Measurements from ENCODE around the gene P2RX7. TPM values are rescaled to one million over a fixed set of nuclear protein-coding genes. Genes with fewer than 3 reads are reported as not detected.

Gene P2RX7
- 0.23 TPM for total RNA-seq (2021; ENCODE audit: unreplicated experiment)
- polyA plus RNA-seq (2012; ENCODE audit: insufficient read length) = 0.25 TPM
- Bru-seq, nascent RNA = percentile 14 among the genes with signal in this experiment
- percentile 15 among the genes with signal in this experiment for BruChase-seq, experiment 1, labeled RNA remaining after a 2-hour chase
- percentile 19 among the genes with signal in this experiment for BruChase-seq, experiment 2, labeled RNA remaining after a 6-hour chase
- long read RNA-seq = 0 reads

DNA sequence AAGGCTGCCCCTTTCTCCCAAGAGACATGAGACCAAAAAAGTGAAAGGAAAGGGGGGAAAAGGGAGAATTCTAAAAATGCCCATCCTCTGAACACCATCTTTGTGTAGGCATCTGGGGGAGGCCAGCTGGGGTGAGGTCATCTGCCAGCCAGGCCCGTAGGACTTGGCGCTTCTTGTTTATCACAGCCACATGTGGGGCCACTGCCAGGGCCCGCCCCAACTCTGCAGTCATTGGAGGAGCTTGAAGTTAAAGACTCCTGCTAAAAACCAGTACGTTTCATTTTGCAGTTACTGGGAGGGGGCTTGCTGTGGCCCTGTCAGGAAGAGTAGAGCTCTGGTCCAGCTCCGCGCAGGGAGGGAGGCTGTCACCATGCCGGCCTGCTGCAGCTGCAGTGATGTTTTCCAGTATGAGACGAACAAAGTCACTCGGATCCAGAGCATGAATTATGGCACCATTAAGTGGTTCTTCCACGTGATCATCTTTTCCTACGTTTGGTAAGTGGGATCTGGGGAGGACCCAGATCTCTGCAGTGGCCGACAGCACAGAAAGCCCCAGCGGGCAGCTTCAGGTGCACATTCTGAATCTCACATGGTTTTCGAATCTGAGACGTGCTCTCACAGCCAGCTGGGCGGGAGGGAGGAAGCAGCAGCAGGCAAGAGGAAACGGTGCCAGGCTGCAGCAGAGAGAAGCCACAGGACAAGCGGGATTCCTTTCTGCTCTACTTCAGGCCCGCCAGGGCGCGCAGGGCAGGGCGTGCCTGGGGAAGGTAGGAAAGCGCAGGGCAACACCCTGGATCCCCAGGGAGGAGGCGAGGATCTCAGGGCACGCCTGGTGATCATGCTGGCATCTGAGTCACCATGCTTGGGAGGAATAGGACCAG is at the start of gene P2RX7:
Gene P2RX7 (plus strand): TSS at position 276 of the 881 bp plus-strand sequence. CDS start 95 bp downstream, at position 371.
- H3K9me3 ChIP-seq (ENCODE audit: control insufficient read depth, insufficient read depth, low read depth, low read length) = no peaks in the 10 kb centered on the region
- ChIA-PET CTCF (interaction anchor here (0.6 kb wide), 1 partner anchor 103 kb away, joined by 3 read pairs; no protein-coding TSS in a partner anchor), POLR2A (no interaction called here)
- peak within 1 kb of the TSS; percentile 34 to 55 for H3K4me3 ChIP-seq (ENCODE audit: low read depth in 2 of 2, low read length in 2 of 2)
- ATAC-seq (peak; percentile 91), DNase-seq (ENCODE audit: low read depth, low spot score) (no peak)
- no peaks in the 10 kb centered on the region for H3K27me3 ChIP-seq (ENCODE audit: control insufficient read depth, insufficient read depth, low read length)
- intact Hi-C loops (cut with micrococcal nuclease; ENCODE audit: unreplicated experiment) (no loop called here), in situ Hi-C loops (cut with HindIII; ENCODE audit: low pct_unique_long_range_greater_than_20kb, low sequenced_read_pairs) (no loop called here)
- BruUV-seq (replicated peaks) = no TSS peak
- no peak for TF ChIP-seq POLR2AphosphoS5 (IDR thresholded peaks at IDR 0.05; ENCODE audit: low read depth, low read length)
- TF ChIP-seq, protein P1, sequence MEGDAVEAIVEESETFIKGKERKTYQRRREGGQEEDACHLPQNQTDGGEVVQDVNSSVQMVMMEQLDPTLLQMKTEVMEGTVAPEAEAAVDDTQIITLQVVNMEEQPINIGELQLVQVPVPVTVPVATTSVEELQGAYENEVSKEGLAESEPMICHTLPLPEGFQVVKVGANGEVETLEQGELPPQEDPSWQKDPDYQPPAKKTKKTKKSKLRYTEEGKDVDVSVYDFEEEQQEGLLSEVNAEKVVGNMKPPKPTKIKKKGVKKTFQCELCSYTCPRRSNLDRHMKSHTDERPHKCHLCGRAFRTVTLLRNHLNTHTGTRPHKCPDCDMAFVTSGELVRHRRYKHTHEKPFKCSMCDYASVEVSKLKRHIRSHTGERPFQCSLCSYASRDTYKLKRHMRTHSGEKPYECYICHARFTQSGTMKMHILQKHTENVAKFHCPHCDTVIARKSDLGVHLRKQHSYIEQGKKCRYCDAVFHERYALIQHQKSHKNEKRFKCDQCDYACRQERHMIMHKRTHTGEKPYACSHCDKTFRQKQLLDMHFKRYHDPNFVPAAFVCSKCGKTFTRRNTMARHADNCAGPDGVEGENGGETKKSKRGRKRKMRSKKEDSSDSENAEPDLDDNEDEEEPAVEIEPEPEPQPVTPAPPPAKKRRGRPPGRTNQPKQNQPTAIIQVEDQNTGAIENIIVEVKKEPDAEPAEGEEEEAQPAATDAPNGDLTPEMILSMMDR (IDR thresholded peaks at IDR 0.05) = no peak
- TF ChIP-seq, protein P2, sequence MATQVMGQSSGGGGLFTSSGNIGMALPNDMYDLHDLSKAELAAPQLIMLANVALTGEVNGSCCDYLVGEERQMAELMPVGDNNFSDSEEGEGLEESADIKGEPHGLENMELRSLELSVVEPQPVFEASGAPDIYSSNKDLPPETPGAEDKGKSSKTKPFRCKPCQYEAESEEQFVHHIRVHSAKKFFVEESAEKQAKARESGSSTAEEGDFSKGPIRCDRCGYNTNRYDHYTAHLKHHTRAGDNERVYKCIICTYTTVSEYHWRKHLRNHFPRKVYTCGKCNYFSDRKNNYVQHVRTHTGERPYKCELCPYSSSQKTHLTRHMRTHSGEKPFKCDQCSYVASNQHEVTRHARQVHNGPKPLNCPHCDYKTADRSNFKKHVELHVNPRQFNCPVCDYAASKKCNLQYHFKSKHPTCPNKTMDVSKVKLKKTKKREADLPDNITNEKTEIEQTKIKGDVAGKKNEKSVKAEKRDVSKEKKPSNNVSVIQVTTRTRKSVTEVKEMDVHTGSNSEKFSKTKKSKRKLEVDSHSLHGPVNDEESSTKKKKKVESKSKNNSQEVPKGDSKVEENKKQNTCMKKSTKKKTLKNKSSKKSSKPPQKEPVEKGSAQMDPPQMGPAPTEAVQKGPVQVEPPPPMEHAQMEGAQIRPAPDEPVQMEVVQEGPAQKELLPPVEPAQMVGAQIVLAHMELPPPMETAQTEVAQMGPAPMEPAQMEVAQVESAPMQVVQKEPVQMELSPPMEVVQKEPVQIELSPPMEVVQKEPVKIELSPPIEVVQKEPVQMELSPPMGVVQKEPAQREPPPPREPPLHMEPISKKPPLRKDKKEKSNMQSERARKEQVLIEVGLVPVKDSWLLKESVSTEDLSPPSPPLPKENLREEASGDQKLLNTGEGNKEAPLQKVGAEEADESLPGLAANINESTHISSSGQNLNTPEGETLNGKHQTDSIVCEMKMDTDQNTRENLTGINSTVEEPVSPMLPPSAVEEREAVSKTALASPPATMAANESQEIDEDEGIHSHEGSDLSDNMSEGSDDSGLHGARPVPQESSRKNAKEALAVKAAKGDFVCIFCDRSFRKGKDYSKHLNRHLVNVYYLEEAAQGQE (IDR thresholded peaks at IDR 0.05; ENCODE audit: insufficient read depth in 1 of 2, low read depth in 2 of 2, low read length in 1 of 2) = no peak
- H3K36me3 ChIP-seq (ENCODE audit: control insufficient read depth, insufficient read depth, low read length) = no peaks in the 10 kb centered on the region
- no peak within 1 kb of the TSS for H3K27ac ChIP-seq (ENCODE audit: low read length)
- no peaks in the 10 kb centered on the region for H3K4me1 ChIP-seq (ENCODE audit: control insufficient read depth, insufficient read depth, low read length)

DNA sequence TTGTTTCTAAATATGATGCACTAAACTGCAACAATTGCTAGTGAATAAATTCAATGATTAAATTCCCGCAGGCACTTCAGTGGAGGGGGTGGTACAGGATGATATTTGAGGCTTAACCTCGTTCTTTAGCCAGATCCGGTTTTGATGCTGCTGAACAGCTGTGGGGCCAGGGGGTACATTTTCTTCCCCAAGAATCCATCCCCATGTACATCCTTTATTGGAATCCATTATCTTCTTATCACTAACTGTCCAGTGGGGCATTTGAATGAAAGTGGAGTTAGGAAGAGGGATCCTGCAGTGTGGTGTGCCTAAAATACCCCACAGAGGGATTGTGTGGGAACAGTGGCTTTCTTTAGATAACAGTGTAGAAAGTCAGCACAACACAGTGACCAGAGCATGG is 48.4 kb upstream of the P2RX7 start:
- no TSS peak for BruUV-seq (replicated peaks)

More for the DNA sequence above, 48.4 kb upstream of the P2RX7 start:
- Histone ChIP-seq H3K27me3 (ENCODE audit: control insufficient read depth, insufficient read depth, low read length) (no peaks in the 10 kb centered on the region), H3K27ac (ENCODE audit: low read length) (no peak overlapping the region), H3K4me1 (ENCODE audit: control insufficient read depth, insufficient read depth, low read length) (no peaks in the 10 kb centered on the region), H3K9me3 (ENCODE audit: control insufficient read depth, insufficient read depth, low read depth, low read length) (no peaks in the 10 kb centered on the region), H3K36me3 (ENCODE audit: control insufficient read depth, insufficient read depth, low read length) (no peaks in the 10 kb centered on the region), H3K4me3 (ENCODE audit: low read depth in 2 of 2, low read length in 2 of 2) (no peak overlapping the region)
- ATAC-seq (no peak), DNase-seq (ENCODE audit: low read depth, low spot score) (no peak)
- POLR2A ChIA-PET = no interaction called here
- TF ChIP-seq SIN3A (IDR thresholded peaks at IDR 0.05; ENCODE audit: borderline replicate concordance, insufficient read depth, low read depth, low read length) = no peak
- TF ChIP-seq POLR2AphosphoS5 (IDR thresholded peaks at IDR 0.05; ENCODE audit: low read depth, low read length) = no peak
- TF ChIP-seq TCF7L2 (IDR thresholded peaks at IDR 0.05; ENCODE audit: low read depth, low read length) = no peak
- TF ChIP-seq, protein P1 (IDR thresholded peaks at IDR 0.05) = no peak
- in situ Hi-C loops (cut with HindIII; ENCODE audit: low pct_unique_long_range_greater_than_20kb, low sequenced_read_pairs) (no loop called here), intact Hi-C loops (cut with micrococcal nuclease; ENCODE audit: unreplicated experiment) (no loop called here)
- CTCF ChIA-PET = no interaction called here

Data from Panc1 (cell line).